Transverse colon (tissue), 4 donors: ENCODE data around the gene DEAF1.

ENCODE experiments used
- CTCF ChIP-seq, 5 experiments: fragments of 200-600 bp in 3 of 5; fragments of 450-650 bp in 2 of 5; sonication (generic) in 3 of 5; IDR thresholded peaks; 1 replicate in 2 of 5; 2 replicates in 3 of 5; pipeline ENCODE4 v1.5.1; 2016 to 2017; ENCODE audit warnings: antibody characterized with exemption in 5 of 5, inconsistent platforms in 3 of 5, mild to moderate bottlenecking in 2 of 5, moderate library complexity in 1 of 5
- EP300 ChIP-seq: sonication (generic); formaldehyde crosslinking; IDR thresholded peaks from one replicate; pipeline ENCODE4 v1.6.1; 2017; ENCODE audit warnings: antibody characterized with exemption, low read depth
- POLR2A ChIP-seq: fragments of 450-650 bp; IDR thresholded peaks from one replicate; pipeline ENCODE4 v1.6.1; 2016; ENCODE audit warnings: antibody characterized with exemption, mild to moderate bottlenecking, moderate library complexity
- POLR2AphosphoS5 ChIP-seq, 3 donors: sonication (generic); formaldehyde crosslinking; IDR thresholded peaks; one replicate each; pipeline ENCODE4 v1.6.1; 2016; ENCODE audit warnings: antibody characterized with exemption in 3 of 3

DNA sequence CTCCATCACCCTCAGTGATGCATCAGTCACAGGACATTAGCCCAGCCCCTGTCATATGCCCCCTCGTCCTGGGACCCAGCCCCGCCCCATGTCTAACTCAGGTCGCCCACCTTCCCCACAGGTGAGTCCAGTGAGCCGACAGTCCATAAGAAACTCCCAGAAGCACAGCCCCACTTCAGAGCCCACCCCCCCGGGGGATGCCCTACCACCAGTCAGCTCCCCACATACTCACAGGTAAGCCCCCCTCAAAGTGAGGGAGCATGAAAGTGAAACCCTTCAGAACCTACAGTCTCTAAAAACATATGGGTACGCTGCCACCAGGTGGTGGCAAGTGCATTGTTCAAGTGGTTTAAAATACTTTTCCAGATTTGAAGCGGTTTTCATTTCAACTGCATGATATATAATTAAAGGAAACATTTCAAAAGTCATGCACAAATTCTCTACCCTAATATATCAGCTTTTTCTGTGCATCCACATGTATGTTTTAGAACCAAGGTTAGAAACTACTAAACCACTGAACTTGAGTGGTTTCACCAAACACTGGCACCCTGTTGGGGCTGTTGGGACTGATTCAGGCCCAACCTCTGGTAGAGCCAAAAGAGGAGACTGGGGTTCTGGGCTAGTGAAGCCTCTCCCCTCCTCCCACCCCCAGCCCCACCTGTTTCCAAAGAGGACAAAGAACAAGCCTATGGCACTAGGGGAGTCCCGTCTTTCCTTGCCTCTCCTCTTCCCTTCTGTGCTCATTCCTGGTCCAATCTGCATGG is 28.3 kb upstream of the DEAF1 start:
- TF ChIP-seq CTCF (IDR thresholded peaks at IDR 0.05) (peak; percentile 50 to 86 (median 74)), POLR2A (no peak), EP300 (no peak), POLR2AphosphoS5 (IDR thresholded peaks at IDR 0.05) (no peak)
